ENCODE results near the gene PPIH. TPM values are rescaled to one million over a fixed set of nuclear protein-coding genes. Genes with fewer than 3 reads are reported as not detected.

PPIH gene
- total RNA-seq, 4 donors from 2014 or later, result 15.1 to 41.7 (median 26.1) TPM

GRCh38 chr1:42691157-42691498 is 32.9 kb downstream of the PPIH start:
- Histone ChIP-seq H3K27ac (peak overlapping the region in 2 of 4 donors; percentile 18 to 60), H3K4me1 (peaks cover 0 to 72% (median 16%) of the 10 kb centered on the region in 4 donors), H3K9me3 (no peaks in the 10 kb centered on the region), H3K27me3 (no peaks in the 10 kb centered on the region), H3K4me3 (no peak overlapping the region), H3K36me3 (peaks cover 0 to 14% (median 0%) of the 10 kb centered on the region in 3 donors)
- TF ChIP-seq POLR2A (IDR thresholded peaks at IDR 0.05), result no peak
- TF ChIP-seq, protein P1, sequence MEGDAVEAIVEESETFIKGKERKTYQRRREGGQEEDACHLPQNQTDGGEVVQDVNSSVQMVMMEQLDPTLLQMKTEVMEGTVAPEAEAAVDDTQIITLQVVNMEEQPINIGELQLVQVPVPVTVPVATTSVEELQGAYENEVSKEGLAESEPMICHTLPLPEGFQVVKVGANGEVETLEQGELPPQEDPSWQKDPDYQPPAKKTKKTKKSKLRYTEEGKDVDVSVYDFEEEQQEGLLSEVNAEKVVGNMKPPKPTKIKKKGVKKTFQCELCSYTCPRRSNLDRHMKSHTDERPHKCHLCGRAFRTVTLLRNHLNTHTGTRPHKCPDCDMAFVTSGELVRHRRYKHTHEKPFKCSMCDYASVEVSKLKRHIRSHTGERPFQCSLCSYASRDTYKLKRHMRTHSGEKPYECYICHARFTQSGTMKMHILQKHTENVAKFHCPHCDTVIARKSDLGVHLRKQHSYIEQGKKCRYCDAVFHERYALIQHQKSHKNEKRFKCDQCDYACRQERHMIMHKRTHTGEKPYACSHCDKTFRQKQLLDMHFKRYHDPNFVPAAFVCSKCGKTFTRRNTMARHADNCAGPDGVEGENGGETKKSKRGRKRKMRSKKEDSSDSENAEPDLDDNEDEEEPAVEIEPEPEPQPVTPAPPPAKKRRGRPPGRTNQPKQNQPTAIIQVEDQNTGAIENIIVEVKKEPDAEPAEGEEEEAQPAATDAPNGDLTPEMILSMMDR (IDR thresholded peaks at IDR 0.05), result no peak
- no peak for DNase-seq

DNA sequence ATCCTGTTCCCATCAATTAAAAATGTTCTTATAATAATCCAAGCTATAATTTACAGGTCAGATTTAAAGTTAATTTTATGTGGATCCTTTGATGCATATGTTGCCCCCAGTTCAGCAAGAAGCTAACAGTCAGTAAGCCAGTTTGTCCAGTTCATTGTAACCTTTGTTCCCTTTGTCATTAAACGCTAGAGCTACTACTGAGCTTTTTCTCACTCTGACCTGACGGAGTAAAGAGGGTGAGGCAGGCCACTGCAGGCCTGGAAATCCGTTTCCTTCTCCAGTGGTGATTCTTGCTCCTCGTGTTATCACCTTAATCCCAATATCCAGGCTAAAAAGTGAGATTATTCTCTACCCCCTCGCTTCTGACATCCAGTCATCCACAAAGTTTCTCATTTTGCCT is 34.2 kb downstream of the PPIH start:
- H3K27ac ChIP-seq, result peak overlapping the region in 3 of 4 donors; percentile 37 to 83 (median 82)
- H3K36me3 ChIP-seq, result peaks cover 0 to 27% (median 0%) of the 10 kb centered on the region in 3 donors
- no peaks in the 10 kb centered on the region for H3K9me3 ChIP-seq
- TF ChIP-seq POLR2A (IDR thresholded peaks at IDR 0.05), result peak in 1 of 2 donors; percentile 9
- TF ChIP-seq, protein P1 (IDR thresholded peaks at IDR 0.05), result no peak
- H3K4me1 ChIP-seq, result peaks cover 0 to 60% (median 16%) of the 10 kb centered on the region in 4 donors
- H3K27me3 ChIP-seq, result no peaks in the 10 kb centered on the region
- no peak overlapping the region for H3K4me3 ChIP-seq
- peak in 1 of 3 donors; percentile 53 for DNase-seq

DNA sequence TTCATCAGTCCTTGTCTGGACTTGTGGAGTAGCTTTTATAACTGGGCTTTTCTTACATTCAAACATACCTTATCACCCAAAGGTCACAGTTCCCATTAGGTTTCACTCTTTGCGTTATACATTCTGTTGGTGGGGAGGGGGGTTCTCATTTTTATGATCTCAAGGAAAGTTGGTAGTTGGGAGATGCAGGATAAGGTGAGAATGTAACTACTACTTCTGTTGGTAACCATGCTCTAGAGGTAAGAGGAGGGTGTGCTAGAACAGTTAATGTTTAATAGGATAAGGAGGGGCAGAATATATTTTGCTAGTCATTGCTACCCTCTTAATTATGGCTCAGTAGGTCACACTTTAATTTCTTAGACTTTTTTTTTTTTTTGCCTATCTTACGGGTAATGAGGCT is 34.7 kb downstream of the PPIH start:
- Histone ChIP-seq H3K4me1 (peaks cover 0 to 55% (median 15%) of the 10 kb centered on the region in 4 donors), H3K36me3 (peaks cover 0 to 32% (median 2%) of the 10 kb centered on the region in 3 donors), H3K9me3 (no peaks in the 10 kb centered on the region), H3K4me3 (peak overlapping the region in 1 of 4 donors; percentile 9), H3K27ac (peak overlapping the region in 3 of 4 donors; percentile 33 to 83 (median 82)), H3K27me3 (no peaks in the 10 kb centered on the region)
- no peak for DNase-seq
- TF ChIP-seq, protein P1 (IDR thresholded peaks at IDR 0.05), result no peak
- TF ChIP-seq POLR2A (IDR thresholded peaks at IDR 0.05), result no peak

DNA sequence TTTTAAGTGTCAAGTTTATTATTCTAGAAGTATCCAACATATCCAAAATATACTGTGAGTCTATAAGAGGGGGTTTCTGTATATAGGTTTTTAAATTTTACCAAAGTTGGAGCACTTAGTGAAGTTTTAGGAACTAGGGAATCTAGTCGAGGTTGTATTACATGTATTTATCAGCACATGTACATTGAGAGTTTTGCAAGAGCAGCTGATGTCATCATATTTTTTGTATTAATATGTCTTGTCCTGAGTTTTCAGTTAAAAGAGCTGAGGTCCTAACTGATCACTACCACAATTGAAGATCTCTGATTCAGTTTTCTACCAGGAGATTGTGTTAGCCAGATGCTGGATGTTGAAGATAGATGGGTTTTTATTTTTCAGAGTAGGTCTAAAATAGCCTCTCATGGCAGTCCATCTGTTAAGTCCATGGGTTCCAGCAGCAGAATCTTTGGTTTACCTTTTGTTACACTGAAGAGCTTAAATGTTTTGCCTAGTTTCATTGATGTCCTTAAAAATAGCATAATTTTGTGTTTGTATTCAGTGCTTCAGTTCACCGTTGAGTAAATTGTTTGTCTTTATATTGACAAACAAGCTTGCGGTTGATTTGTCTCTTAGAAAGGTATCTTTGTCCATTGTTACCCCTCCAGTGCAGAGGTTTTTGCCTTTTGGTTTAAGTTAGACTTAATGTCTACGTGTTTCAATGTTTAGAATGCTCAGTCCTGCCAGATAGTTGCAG is 40.0 kb downstream of the PPIH start:
- H3K4me3 ChIP-seq, result no peak overlapping the region
- peaks cover 0 to 4% (median 1%) of the 10 kb centered on the region in 4 donors for H3K4me1 ChIP-seq
- H3K36me3 ChIP-seq, result peaks cover 0 to 83% (median 4%) of the 10 kb centered on the region in 3 donors
- TF ChIP-seq POLR2A (IDR thresholded peaks at IDR 0.05), result no peak
- TF ChIP-seq, protein P1 (IDR thresholded peaks at IDR 0.05), result no peak
- H3K27me3 ChIP-seq, result no peaks in the 10 kb centered on the region
- H3K27ac ChIP-seq, result no peak overlapping the region
- no peaks in the 10 kb centered on the region for H3K9me3 ChIP-seq
- no peak for DNase-seq

DNA sequence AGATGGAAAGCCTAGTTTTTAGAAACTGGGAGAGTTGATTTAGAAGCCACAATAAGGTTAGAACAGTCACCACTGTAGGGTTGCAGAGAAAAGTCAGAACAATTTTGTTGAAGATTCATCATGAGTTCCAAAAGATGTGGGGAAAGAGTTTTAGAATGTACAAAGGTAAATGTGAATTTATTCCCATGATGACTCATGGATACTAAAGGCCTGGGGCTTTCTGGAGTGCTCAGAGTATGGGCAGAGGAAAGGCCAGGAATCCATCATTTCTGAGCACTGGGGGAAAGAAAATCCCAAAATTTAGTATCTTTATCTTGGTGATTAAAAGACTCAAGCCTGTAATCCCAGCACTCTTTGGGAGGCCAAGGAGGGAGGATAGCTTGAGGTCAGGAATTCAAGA is 41.8 kb downstream of the PPIH start:
- DNase-seq, result no peak
- Histone ChIP-seq H3K27me3 (no peaks in the 10 kb centered on the region), H3K36me3 (peaks cover 0 to 96% (median 4%) of the 10 kb centered on the region in 3 donors), H3K4me3 (no peak overlapping the region), H3K27ac (no peak overlapping the region), H3K4me1 (no peaks in the 10 kb centered on the region), H3K9me3 (no peaks in the 10 kb centered on the region)
- TF ChIP-seq, protein P1 (IDR thresholded peaks at IDR 0.05), result no peak
- no peak for TF ChIP-seq POLR2A (IDR thresholded peaks at IDR 0.05)

All from Peyer's patch (tissue), 4 donors.